Chondrocyte (in vitro differentiated cells): ENCODE data around the gene KISS1R. TPM values are rescaled to one million over a fixed set of nuclear protein-coding genes. Genes with fewer than 3 reads are reported as not detected.

Experiments
- DNase-seq: peaks from one replicate; pipeline ENCODE4 v3.0.0; 2021; ENCODE audit warnings: mixed read lengths, low spot score
- H3K27ac Mint-ChIP-seq: one replicate; pipeline ENCODE4 v1.8.0; 2021; ENCODE audit warnings: mild to moderate bottlenecking, moderate library complexity, mixed read lengths; ENCODE audit not compliant: unreplicated experiment
- H3K27me3 Mint-ChIP-seq: 2 replicates; pipeline ENCODE4 v1.8.0; 2021; ENCODE audit warnings: low read depth, mixed read lengths
- H3K36me3 Mint-ChIP-seq: 2 replicates; pipeline ENCODE4 v1.8.0; 2021; ENCODE audit warnings: low read depth, mixed read lengths
- H3K4me1 Mint-ChIP-seq: 2 replicates; pipeline ENCODE4 v1.8.0; 2021; ENCODE audit warnings: low read depth, mild to moderate bottlenecking, mixed read lengths
- H3K4me3 Mint-ChIP-seq: one replicate; pipeline ENCODE4 v1.8.0; 2021; ENCODE audit warnings: mild to moderate bottlenecking, moderate library complexity, mixed read lengths; ENCODE audit not compliant: unreplicated experiment
- H3K9me3 Mint-ChIP-seq: 2 replicates; pipeline ENCODE4 v1.8.0; 2021; ENCODE audit warnings: low read depth, mixed read lengths
- total RNA-seq: library from RNA; stranded (reverse); gene quantifications from 3 replicates; pipeline ENCODE4 v1.2.1, GENCODE V29; 2021
- TF ChIP-seq, protein P1 (sequence below): fragments of 200-600 bp; sonication (generic); IDR thresholded peaks from 2 replicates; pipeline ENCODE4 v1.5.0; 2021; ENCODE audit warnings: antibody characterized with exemption, mild to moderate bottlenecking, moderate library complexity

Gene KISS1R
- total RNA-seq, 1 donor from 2014 or later: 0.17 TPM

GRCh38 chr19:900043-900301 is 17.2 kb upstream of the KISS1R start:
- H3K36me3 Mint-ChIP-seq: peaks cover 6% of the 10 kb centered on the region
- H3K27me3 Mint-ChIP-seq: no peaks in the 10 kb centered on the region
- no peak overlapping the region for H3K27ac Mint-ChIP-seq
- H3K4me1 Mint-ChIP-seq: no peaks in the 10 kb centered on the region
- TF ChIP-seq, protein P1, sequence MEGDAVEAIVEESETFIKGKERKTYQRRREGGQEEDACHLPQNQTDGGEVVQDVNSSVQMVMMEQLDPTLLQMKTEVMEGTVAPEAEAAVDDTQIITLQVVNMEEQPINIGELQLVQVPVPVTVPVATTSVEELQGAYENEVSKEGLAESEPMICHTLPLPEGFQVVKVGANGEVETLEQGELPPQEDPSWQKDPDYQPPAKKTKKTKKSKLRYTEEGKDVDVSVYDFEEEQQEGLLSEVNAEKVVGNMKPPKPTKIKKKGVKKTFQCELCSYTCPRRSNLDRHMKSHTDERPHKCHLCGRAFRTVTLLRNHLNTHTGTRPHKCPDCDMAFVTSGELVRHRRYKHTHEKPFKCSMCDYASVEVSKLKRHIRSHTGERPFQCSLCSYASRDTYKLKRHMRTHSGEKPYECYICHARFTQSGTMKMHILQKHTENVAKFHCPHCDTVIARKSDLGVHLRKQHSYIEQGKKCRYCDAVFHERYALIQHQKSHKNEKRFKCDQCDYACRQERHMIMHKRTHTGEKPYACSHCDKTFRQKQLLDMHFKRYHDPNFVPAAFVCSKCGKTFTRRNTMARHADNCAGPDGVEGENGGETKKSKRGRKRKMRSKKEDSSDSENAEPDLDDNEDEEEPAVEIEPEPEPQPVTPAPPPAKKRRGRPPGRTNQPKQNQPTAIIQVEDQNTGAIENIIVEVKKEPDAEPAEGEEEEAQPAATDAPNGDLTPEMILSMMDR: no peak
- no peak overlapping the region for H3K4me3 Mint-ChIP-seq
- no peaks in the 10 kb centered on the region for H3K9me3 Mint-ChIP-seq
- no peak for DNase-seq

DNA sequence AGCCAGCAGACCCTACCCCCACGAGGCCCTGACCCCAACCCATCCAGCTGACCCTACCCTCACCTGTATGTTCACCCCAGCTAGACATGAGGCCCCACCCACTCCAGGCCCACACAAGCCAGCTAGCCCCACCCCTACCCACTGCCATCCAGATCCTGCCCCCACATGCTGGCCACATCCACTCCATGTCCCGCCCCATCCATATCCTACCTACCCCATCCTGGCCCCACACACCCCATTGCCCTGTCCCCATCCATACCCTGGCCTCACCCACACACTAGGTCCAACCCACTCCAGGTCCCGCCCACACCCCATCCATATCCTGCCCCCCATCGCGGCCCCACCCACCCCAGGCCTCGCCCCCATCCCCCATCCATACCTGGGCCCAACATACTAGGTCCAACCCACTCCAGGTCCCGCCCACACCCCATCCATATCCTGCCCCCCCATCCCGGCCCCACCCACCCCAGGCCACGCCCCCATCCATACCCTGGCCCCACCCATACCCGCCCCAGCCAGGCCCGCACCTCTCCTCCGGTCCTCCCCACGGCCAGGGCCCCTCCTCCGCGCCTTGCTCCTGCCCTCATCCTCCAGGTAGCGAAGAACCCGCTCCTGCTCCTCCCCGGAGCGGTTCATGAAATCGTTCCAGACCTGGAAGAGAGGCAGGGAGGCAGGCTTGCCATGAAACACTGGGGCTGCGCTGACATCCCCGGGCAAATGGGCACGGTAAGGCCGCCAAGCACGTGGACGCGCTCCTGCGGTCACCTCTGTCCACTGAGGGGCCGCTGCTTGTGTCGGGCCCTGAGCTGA is 16.6 kb upstream of the KISS1R start:
- TF ChIP-seq, protein P1: no peak
- no peaks in the 10 kb centered on the region for H3K27me3 Mint-ChIP-seq
- peak; percentile 80 for DNase-seq
- no peak overlapping the region for H3K27ac Mint-ChIP-seq
- H3K36me3 Mint-ChIP-seq: peaks cover 6% of the 10 kb centered on the region
- no peaks in the 10 kb centered on the region for H3K9me3 Mint-ChIP-seq
- no peaks in the 10 kb centered on the region for H3K4me1 Mint-ChIP-seq
- no peak overlapping the region for H3K4me3 Mint-ChIP-seq

DNA sequence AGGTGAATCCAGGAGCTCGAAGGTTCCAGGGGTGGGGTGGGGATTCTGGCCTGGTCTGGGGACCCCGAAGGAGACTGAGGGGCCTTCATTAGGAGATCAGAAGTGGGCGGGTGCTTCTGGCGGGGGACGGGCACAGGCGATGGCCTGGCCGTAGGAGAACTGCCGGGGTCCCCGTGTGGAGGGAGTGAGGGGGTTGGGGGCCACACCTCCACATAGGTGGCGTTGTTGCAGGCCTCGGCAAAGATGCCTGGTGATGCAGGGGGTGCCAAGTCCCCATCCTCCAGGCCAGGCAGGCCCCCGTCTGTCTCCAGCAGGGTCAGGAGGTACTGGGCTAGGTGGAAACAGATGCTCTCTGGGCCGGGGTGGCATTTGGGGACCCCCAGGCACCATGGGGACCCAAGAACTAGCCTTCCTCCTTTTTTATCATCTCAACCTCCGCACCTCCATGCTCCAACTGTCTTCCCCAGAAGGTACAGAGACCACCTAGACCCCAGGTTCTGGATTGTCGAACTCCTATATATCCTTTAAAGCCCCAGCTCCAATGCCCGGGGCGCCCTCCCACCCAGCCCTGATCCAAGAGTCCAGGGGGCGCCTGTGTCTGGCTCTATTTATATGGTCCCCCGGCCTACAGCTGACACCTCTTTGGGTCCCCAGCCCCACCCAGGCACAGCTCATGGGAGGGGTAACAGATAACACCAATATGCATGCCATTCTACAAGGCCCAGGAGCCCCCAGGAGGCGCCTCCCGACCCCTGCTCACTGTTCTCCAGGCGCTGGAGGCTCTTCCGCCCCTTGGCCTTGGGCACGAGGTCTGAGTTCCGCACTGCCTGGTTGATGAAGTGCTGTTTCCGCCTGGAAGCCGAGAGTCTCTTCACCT is 15.7 kb upstream of the KISS1R start:
- no peak overlapping the region for H3K27ac Mint-ChIP-seq
- no peaks in the 10 kb centered on the region for H3K9me3 Mint-ChIP-seq
- H3K36me3 Mint-ChIP-seq: peaks cover 6% of the 10 kb centered on the region
- no peaks in the 10 kb centered on the region for H3K27me3 Mint-ChIP-seq
- peak; percentile 83 for DNase-seq
- TF ChIP-seq, protein P1: no peak
- H3K4me1 Mint-ChIP-seq: no peaks in the 10 kb centered on the region
- H3K4me3 Mint-ChIP-seq: no peak overlapping the region

- Mint-ChIP-seq H3K9me3 (no peaks in the 10 kb centered on the region), H3K27me3 (no peaks in the 10 kb centered on the region), H3K27ac (no peak overlapping the region), H3K36me3 (peaks cover 2% of the 10 kb centered on the region), H3K4me1 (no peaks in the 10 kb centered on the region), H3K4me3 (no peak overlapping the region)
- peak; percentile 80 for DNase-seq
- TF ChIP-seq, protein P1: no peak
Measured at GRCh38 chr19:902093-902370, 15.1 kb upstream of the KISS1R start.

DNA sequence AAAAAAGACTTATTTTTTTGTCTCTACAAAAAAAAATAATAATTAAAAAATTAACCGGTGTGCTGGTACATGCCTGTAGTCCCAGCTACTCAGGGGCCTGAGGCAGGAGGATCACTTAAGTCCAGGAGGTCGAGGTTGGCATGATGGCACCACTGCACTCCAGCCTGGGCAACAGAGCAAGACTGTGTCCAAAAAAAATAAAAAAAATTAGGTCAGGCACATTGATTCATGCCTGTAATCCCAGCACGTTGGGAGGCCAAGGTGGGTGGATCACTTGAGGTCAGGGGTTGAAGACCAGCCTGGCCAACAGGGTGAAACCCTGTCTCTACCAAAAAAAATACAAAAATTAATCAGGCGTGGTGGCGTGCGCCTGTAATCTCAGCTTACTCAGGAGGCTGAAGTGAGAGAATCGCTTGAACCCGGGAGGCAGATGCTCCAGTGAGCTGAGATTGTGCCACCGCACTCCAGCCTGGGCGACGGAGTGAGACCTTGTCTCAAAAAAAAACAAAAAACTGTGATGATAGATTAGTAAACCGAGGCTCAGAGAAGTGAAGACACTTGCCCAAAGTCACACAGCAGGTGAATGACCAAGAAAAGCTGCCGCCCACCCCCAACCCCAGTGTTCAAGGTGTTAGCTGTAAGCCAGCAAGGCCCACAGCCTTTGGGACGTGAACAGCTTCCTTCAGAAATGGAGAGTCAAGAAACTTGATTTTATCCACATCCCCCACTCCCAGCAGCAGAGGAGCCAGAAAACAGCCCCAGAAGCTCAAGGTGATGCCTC is 14.5 kb upstream of the KISS1R start:
- Mint-ChIP-seq H3K27ac (no peak overlapping the region), H3K9me3 (no peaks in the 10 kb centered on the region)
- TF ChIP-seq, protein P1: no peak

More for the DNA sequence above, 14.5 kb upstream of the KISS1R start:
- no peak for DNase-seq
- Mint-ChIP-seq H3K4me1 (no peaks in the 10 kb centered on the region), H3K36me3 (peaks cover 1% of the 10 kb centered on the region), H3K4me3 (no peak overlapping the region), H3K27me3 (no peaks in the 10 kb centered on the region)
